ENCODE measurements around the gene SRL.

DNA sequence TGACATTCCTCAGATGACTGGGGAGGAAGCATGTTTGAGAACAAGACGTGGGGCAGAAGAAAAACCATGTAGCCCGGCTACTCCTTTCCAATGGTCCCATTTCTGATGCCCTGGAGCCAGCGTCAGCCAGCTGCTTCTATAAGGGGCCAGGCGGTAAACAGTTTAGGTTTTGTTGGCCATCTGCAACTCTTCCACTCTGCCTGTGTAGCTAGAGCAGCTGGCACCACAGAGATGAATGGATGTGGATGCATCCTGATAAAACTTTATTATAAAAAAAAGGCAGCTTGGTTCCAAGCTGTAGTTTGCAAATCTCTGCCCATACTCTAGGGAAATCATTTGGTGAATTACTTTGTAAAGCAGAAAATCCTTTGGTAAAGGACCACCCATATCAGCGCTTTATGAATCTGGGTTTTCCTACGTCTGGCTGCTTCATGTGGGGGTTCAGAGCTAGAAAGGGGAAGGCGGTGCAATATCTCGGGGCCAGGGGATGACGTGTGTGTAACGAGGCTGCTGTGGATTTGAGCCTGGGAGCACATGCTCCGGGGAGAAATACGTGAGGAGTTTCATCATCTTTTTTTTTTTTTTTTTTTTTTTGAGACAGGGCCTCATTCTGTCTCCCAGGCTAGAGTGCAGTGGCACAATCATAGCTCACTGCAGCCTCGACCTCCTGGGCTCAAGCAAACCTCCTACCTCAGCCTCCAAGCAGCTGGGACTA lies 3.4 kb upstream of the SRL start:
- TF ChIP-seq EZH2 (IDR thresholded peaks at IDR 0.05) (no peak), POLR2AphosphoS5 (IDR thresholded peaks at IDR 0.05; ENCODE audit: borderline replicate concordance, low read depth, low read length) (no peak), FOXP2 (optimal IDR thresholded peaks at IDR 0.05; ENCODE audit: control extremely low read depth, extremely low read length, insufficient read depth) (no peak)
